ENCODE results near the gene CCM2L. TPM values are rescaled to one million over a fixed set of nuclear protein-coding genes. Genes with fewer than 3 reads are reported as not detected.

CCM2L gene
- polyA plus RNA-seq, 1 donor (not counting 4 experiments of a cell fraction or from before 2014, with no cell fraction given), result not detected

DNA sequence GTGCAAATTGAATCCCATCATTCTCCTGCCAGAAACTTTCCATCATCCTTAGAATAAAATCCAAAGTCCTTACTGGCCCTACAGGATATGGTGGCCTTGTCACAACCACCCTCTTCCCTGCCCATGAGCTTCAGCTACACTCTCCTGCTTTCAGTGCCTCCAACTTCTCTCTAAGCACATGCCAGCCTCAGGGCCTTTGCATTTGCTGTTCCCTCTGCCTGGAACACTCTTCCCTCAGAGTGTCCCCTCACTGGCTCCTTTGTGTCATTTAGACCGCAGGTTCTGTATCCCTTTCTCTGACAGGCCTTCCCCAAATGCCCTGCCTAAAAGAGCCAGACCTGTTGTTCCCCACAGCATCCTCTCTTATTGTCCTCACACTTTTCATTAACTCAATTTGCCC lies 60.0 kb downstream of the CCM2L start:
- Histone ChIP-seq H3K27ac (ENCODE audit: control insufficient read depth, insufficient read depth, low read length) (no peak overlapping the region), H3K27me3 (ENCODE audit: control insufficient read depth, extremely low read depth, insufficient read depth, low read length) (peaks cover 8% of the 10 kb centered on the region), H3K9me1 (ENCODE audit: control insufficient read depth, extremely low read depth, insufficient read depth, low read length) (no peaks in the 10 kb centered on the region), H3K79me2 (ENCODE audit: control insufficient read depth, insufficient read depth, low read length) (no peaks in the 10 kb centered on the region), H3K9me3 (ENCODE audit: control insufficient read depth, low read depth, low read length) (no peaks in the 10 kb centered on the region), H2AFZ (ENCODE audit: control insufficient read depth, low read length) (no peak overlapping the region), H3K36me3 (ENCODE audit: control insufficient read depth in 2 of 2, extremely low read depth in 1 of 2, insufficient read depth in 2 of 2, low read length in 2 of 2) (no peaks in the 10 kb centered on the region), H3K4me2 (ENCODE audit: control insufficient read depth, extremely low read depth, insufficient read depth, low read depth, low read length) (no peak overlapping the region), H3K4me3 (ENCODE audit: control insufficient read depth in 2 of 3, extremely low read depth in 1 of 3, insufficient read depth in 2 of 3, low read depth in 1 of 3, low read length in 3 of 3) (no peak overlapping the region), H4K20me1 (ENCODE audit: control insufficient read depth, extremely low read depth, insufficient read depth, low read length) (no peaks in the 10 kb centered on the region), H3K9ac (ENCODE audit: control insufficient read depth, extremely low read depth, insufficient read depth, low read length) (no peak overlapping the region), H3K4me1 (ENCODE audit: control insufficient read depth, extremely low read depth, insufficient read depth, low read length) (no peaks in the 10 kb centered on the region)
- TF ChIP-seq, protein P1, sequence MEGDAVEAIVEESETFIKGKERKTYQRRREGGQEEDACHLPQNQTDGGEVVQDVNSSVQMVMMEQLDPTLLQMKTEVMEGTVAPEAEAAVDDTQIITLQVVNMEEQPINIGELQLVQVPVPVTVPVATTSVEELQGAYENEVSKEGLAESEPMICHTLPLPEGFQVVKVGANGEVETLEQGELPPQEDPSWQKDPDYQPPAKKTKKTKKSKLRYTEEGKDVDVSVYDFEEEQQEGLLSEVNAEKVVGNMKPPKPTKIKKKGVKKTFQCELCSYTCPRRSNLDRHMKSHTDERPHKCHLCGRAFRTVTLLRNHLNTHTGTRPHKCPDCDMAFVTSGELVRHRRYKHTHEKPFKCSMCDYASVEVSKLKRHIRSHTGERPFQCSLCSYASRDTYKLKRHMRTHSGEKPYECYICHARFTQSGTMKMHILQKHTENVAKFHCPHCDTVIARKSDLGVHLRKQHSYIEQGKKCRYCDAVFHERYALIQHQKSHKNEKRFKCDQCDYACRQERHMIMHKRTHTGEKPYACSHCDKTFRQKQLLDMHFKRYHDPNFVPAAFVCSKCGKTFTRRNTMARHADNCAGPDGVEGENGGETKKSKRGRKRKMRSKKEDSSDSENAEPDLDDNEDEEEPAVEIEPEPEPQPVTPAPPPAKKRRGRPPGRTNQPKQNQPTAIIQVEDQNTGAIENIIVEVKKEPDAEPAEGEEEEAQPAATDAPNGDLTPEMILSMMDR (optimal IDR thresholded peaks at IDR 0.05 in 1 of 3, IDR thresholded peaks at IDR 0.05 in 1 of 3, conservative IDR thresholded peaks at IDR 0.05 in 1 of 3; ENCODE audit: extremely low read depth in 1 of 3, insufficient read depth in 2 of 3, low read length in 3 of 3), result no peak
- TF ChIP-seq EZH2 (IDR thresholded peaks at IDR 0.05; ENCODE audit: low read length), result no peak
- DNase-seq (ENCODE audit: low read depth, low spot score), result no peak
- no peak for FAIRE-seq
- dilution Hi-C loops (cut with MboI; ENCODE audit: extremely low pct_ligation_motif_present, low sequenced_read_pairs), result no loop called here

DNA sequence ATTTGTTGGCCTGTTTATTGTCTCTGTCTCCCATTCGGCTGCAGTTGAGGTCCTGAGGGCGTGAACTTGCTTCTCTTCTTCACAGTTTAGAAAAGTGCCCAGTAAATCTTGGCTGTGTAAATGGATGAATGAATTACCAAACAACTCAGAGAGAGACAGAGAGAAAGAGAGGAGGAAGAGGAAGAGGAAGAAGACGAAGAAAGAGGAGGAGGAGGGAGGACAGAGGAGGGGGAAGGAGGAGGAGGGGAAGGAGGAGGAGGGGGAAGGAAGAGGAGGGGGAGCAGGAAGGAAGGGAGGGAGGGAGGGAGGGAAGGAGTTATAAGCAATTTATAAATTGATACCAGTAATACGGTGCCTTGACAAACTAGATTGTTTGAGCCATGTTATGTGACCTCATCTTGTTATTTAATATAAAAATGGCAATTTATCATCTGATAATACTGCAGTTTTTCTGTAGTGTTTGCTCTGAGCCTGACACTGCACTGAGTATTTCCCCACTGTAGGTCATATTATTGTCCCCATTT lies 60.5 kb downstream of the CCM2L start:
- Histone ChIP-seq H2AFZ (ENCODE audit: control insufficient read depth, low read length) (no peak overlapping the region), H3K9ac (ENCODE audit: control insufficient read depth, extremely low read depth, insufficient read depth, low read length) (no peak overlapping the region), H3K4me1 (ENCODE audit: control insufficient read depth, extremely low read depth, insufficient read depth, low read length) (no peaks in the 10 kb centered on the region), H3K36me3 (ENCODE audit: control insufficient read depth in 2 of 2, extremely low read depth in 1 of 2, insufficient read depth in 2 of 2, low read length in 2 of 2) (no peaks in the 10 kb centered on the region), H3K9me3 (ENCODE audit: control insufficient read depth, low read depth, low read length) (no peaks in the 10 kb centered on the region), H3K9me1 (ENCODE audit: control insufficient read depth, extremely low read depth, insufficient read depth, low read length) (no peaks in the 10 kb centered on the region), H3K27me3 (ENCODE audit: control insufficient read depth, extremely low read depth, insufficient read depth, low read length) (peaks cover 8% of the 10 kb centered on the region), H3K27ac (ENCODE audit: control insufficient read depth, insufficient read depth, low read length) (no peak overlapping the region), H4K20me1 (ENCODE audit: control insufficient read depth, extremely low read depth, insufficient read depth, low read length) (no peaks in the 10 kb centered on the region), H3K4me2 (ENCODE audit: control insufficient read depth, extremely low read depth, insufficient read depth, low read depth, low read length) (no peak overlapping the region), H3K4me3 (ENCODE audit: control insufficient read depth in 2 of 3, extremely low read depth in 1 of 3, insufficient read depth in 2 of 3, low read depth in 1 of 3, low read length in 3 of 3) (no peak overlapping the region), H3K79me2 (ENCODE audit: control insufficient read depth, insufficient read depth, low read length) (no peaks in the 10 kb centered on the region)
- DNase-seq (ENCODE audit: low read depth, low spot score), result no peak
- dilution Hi-C loops (cut with MboI; ENCODE audit: extremely low pct_ligation_motif_present, low sequenced_read_pairs), result no loop called here
- FAIRE-seq, result no peak
- no peak for TF ChIP-seq EZH2 (IDR thresholded peaks at IDR 0.05; ENCODE audit: low read length)
- TF ChIP-seq, protein P1 (optimal IDR thresholded peaks at IDR 0.05 in 1 of 3, IDR thresholded peaks at IDR 0.05 in 1 of 3, conservative IDR thresholded peaks at IDR 0.05 in 1 of 3; ENCODE audit: extremely low read depth in 1 of 3, insufficient read depth in 2 of 3, low read length in 3 of 3), result no peak
